Sigmoid colon (tissue), 7 donors: ENCODE results near the gene AP3M1. TPM values are rescaled to one million over a fixed set of nuclear protein-coding genes. Genes with fewer than 3 reads are reported as not detected.

Experiments
- DNase-seq: peaks from one replicate; pipeline ENCODE4 v3.0.0-alpha.2; 2019
- H3K27ac ChIP-seq, 4 donors: fragments of 200-600 bp; sonication (generic); one replicate each; pipeline ENCODE4 v1.5.1; 2016 to 2019; ENCODE audit warnings: mild to moderate bottlenecking in 1 of 4
- H3K27me3 ChIP-seq, 3 donors: fragments of 200-600 bp; sonication (generic); one replicate each; pipeline ENCODE4 v1.5.1; 2019; ENCODE audit warnings: mild to moderate bottlenecking in 1 of 3
- H3K36me3 ChIP-seq, 4 donors: fragments of 200-600 bp; sonication (generic); one replicate each; pipeline ENCODE4 v1.5.1; 2016 to 2019
- H3K4me1 ChIP-seq, 4 donors: fragments of 200-600 bp; sonication (generic); one replicate each; pipeline ENCODE4 v1.5.1; 2017 to 2019
- H3K4me3 ChIP-seq, 4 donors: fragments of 200-600 bp; sonication (generic); one replicate each; pipeline ENCODE4 v1.5.1; 2017 to 2019; ENCODE audit warnings: mild to moderate bottlenecking in 2 of 4, moderate library complexity in 1 of 4
- H3K9me3 ChIP-seq, 4 donors: fragments of 200-600 bp in 3 of 4; sonication (generic) in 3 of 4; one replicate each; pipeline versions ENCODE4 v1.5.1 to v1.6.1; 2013 to 2019
- EP300 ChIP-seq, 4 donors: sonication (generic); formaldehyde crosslinking; IDR thresholded peaks; one replicate each; pipeline ENCODE4 v1.6.1; 2017; ENCODE audit warnings: antibody characterized with exemption in 4 of 4
- POLR2A ChIP-seq, 2 donors: fragments of 450-650 bp; IDR thresholded peaks; one replicate each; pipeline ENCODE4 v1.6.1; 2016; ENCODE audit warnings: antibody characterized with exemption in 2 of 2, mild to moderate bottlenecking in 2 of 2, moderate library complexity in 2 of 2
- POLR2AphosphoS5 ChIP-seq, 4 donors: sonication (generic); formaldehyde crosslinking; IDR thresholded peaks; one replicate each; pipeline ENCODE4 v1.6.1; 2017; ENCODE audit warnings: antibody characterized with exemption in 4 of 4
- WGBS, 2 donors: extraction: QIAGEN DNeasy Blood & Tissue Kit; methylation state at CpG; one replicate each; pipeline ENCODE4 v1.1.7; 2013; 5-methylcytosine and 5-hydroxymethylcytosine counted together
- intact Hi-C: fragments of 100-400 bp; cut with DNase I; formaldehyde crosslinking; loops from one replicate; pipeline ENCODE4 v1.15.1; 2023
- polyA plus RNA-seq, 3 donors: library from polyadenylated mRNA; stranded (reverse); fragments of 200-250 nt; gene quantifications; one replicate each; pipeline ENCODE4 v1.2.3, GENCODE V29; 2013
- total RNA-seq, 4 donors: library from RNA; depleted of rRNA; stranded (reverse); fragments of >200 nt; gene quantifications; one replicate each; pipeline ENCODE4 v1.1.0, GENCODE V29; 2016
- TF ChIP-seq, protein P1 (sequence below), 4 experiments: fragments of 450-650 bp in 3 of 4; fragments of 200-600 bp in 1 of 4; IDR thresholded peaks; one replicate each; pipeline ENCODE4 v1.5.1; 2016 to 2019; ENCODE audit warnings: antibody characterized with exemption in 4 of 4, mild to moderate bottlenecking in 3 of 4, moderate library complexity in 2 of 4
- donor health status: healthy with polysubstance abuse.
- donor health status: Bipolar disorder and iron deficiency.
- donor health status: healthy.

AP3M1 gene
- total and polyA plus RNA-seq, 7 donors = 13.8 to 36.3 (median 26.7) TPM

DNA sequence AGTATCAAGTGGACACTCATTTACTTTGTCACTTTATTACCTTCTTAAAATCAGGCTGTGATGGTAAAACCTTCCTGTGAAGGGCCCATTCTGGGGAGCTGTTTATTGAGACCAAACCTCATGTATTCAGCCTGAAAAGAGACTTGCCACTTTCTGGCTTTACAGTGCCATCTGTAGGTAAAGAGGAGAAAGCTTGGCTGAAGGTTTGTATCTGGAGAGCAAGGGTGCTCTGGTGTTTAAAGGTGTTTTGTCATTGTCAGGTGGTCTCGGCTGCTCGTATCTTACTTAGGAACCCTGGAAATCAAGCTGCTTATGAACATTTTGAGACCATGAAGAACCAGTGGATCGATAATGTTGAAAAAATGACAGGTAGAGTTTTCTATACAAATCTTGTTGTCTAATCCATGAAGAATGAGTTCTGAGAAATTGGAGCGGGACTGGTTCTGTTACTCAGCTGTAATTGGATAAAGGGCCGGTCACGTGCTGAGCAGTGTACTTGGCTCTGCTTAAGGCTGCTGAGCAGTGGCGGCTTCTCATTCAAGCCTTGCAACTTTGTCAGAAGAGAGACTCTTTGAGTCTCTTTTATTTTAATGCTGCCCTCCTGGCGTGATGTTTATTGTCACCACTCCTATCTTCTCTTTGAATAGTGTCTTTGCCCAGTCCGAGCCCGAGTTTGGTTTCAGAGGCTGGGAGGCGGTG, 46.9 kb downstream of the AP3M1 start:
- no peak for DNase-seq
- H3K36me3 ChIP-seq = peaks cover 15 to 99% (median 78%) of the 10 kb centered on the region in 4 donors
- H3K4me1 ChIP-seq = no peaks in the 10 kb centered on the region
- no peak overlapping the region for H3K27ac ChIP-seq
- WGBS, 2 donors = 87 to 95% methylated on average over 11 of the region's 11 CpGs
- H3K9me3 ChIP-seq = no peaks in the 10 kb centered on the region
- TF ChIP-seq POLR2AphosphoS5 (IDR thresholded peaks at IDR 0.05) (no peak), EP300 (IDR thresholded peaks at IDR 0.05) (no peak), POLR2A (IDR thresholded peaks at IDR 0.05) (no peak)
- TF ChIP-seq, protein P1, sequence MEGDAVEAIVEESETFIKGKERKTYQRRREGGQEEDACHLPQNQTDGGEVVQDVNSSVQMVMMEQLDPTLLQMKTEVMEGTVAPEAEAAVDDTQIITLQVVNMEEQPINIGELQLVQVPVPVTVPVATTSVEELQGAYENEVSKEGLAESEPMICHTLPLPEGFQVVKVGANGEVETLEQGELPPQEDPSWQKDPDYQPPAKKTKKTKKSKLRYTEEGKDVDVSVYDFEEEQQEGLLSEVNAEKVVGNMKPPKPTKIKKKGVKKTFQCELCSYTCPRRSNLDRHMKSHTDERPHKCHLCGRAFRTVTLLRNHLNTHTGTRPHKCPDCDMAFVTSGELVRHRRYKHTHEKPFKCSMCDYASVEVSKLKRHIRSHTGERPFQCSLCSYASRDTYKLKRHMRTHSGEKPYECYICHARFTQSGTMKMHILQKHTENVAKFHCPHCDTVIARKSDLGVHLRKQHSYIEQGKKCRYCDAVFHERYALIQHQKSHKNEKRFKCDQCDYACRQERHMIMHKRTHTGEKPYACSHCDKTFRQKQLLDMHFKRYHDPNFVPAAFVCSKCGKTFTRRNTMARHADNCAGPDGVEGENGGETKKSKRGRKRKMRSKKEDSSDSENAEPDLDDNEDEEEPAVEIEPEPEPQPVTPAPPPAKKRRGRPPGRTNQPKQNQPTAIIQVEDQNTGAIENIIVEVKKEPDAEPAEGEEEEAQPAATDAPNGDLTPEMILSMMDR (IDR thresholded peaks at IDR 0.05) = no peak
- intact Hi-C loops = no loop called here
- no peak overlapping the region for H3K4me3 ChIP-seq
- H3K27me3 ChIP-seq = no peaks in the 10 kb centered on the region

DNA sequence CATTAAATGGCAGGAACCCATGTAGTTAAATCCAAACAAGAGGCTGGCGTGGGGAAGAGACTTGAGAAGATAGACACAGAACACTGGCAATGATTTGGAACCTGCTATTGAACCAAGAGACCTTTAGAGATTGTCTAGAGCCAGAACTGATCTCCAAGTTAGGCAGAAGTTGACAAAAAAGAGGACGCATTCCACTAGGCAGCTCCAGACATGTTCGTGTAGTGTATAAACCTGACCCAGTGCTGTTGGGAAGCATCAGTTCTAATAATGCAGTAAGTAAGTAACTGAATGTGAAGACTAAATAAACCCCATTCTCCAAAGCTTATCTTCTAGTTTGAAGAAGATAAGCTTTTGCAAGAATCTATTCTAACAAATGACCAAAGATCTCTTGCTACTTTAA, 50.8 kb downstream of the AP3M1 start:
- peaks cover 29 to 99% (median 73%) of the 10 kb centered on the region in 4 donors for H3K36me3 ChIP-seq
- WGBS, 2 donors = 96% methylated on average over 3 of the region's 3 CpGs
- H3K27ac ChIP-seq = peak overlapping the region in 1 of 4 donors; percentile 9
- no peak overlapping the region for H3K4me3 ChIP-seq
- no peaks in the 10 kb centered on the region for H3K9me3 ChIP-seq
- DNase-seq = no peak
- no peaks in the 10 kb centered on the region for H3K4me1 ChIP-seq
- TF ChIP-seq, protein P1 (IDR thresholded peaks at IDR 0.05) = no peak
- no peak for TF ChIP-seq POLR2AphosphoS5 (IDR thresholded peaks at IDR 0.05)
- TF ChIP-seq POLR2A (IDR thresholded peaks at IDR 0.05) = no peak
- H3K27me3 ChIP-seq = no peaks in the 10 kb centered on the region
- intact Hi-C loops = no loop called here

DNA sequence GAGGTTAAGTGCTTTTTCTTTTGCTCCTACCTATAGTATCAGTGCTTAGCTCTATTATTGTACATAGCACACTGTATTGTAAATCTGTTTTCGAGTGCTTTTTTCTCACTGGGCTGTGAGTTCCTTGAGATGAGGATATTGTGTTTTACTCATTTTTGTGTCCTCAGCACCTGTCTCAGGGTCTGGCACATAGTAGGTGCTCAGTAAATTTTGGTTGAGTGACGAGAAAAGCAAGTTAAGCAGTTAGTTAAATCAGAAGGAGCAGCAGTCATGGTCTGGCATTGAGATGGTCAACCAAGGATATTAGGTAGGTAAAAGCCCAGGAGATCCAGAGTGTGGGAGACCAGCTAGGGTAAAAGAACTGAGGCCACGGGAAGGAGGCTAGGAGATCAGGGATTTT, 51.2 kb downstream of the AP3M1 start:
- H3K4me3 ChIP-seq = no peak overlapping the region
- H3K36me3 ChIP-seq = peaks cover 29 to 99% (median 73%) of the 10 kb centered on the region in 4 donors
- 91 to 95% methylated on average over 3 of the region's 3 CpGs for WGBS, 2 donors
- no peak for TF ChIP-seq POLR2AphosphoS5 (IDR thresholded peaks at IDR 0.05)
- TF ChIP-seq POLR2A (IDR thresholded peaks at IDR 0.05) = no peak
- TF ChIP-seq EP300 (IDR thresholded peaks at IDR 0.05) = no peak
- TF ChIP-seq, protein P1 (IDR thresholded peaks at IDR 0.05) = no peak
- no peak for DNase-seq
- intact Hi-C loops = no loop called here
- H3K4me1 ChIP-seq = no peaks in the 10 kb centered on the region
- H3K27me3 ChIP-seq = no peaks in the 10 kb centered on the region
- no peaks in the 10 kb centered on the region for H3K9me3 ChIP-seq
- peak overlapping the region in 1 of 4 donors; percentile 9 for H3K27ac ChIP-seq

DNA sequence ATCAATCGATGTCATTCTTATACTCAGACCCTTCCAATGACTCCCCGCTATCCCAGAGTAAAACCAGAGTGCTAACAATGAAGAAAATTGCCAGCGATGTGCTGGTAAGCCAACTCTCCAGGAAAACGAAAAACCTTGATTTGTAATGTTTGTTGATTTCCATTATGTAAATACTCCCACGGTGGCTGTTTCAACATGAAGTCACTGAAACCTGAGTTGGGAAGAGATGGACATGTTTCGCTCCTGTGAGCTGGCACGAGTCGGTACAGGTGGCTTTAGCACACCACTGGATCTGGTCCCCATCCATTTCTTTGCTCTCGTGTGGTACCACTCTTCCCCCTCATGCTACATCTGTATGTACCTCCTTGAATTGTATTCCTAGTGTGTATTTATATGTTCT, 52.9 kb downstream of the AP3M1 start:
- no peaks in the 10 kb centered on the region for H3K4me1 ChIP-seq
- 86 to 90% methylated on average over 9 of the region's 9 CpGs for WGBS, 2 donors
- no peak for TF ChIP-seq POLR2A (IDR thresholded peaks at IDR 0.05)
- TF ChIP-seq POLR2AphosphoS5 (IDR thresholded peaks at IDR 0.05) = peak in 1 of 4 donors; percentile 2
- no peaks in the 10 kb centered on the region for H3K9me3 ChIP-seq
- no peak overlapping the region for H3K4me3 ChIP-seq
- no peak overlapping the region for H3K27ac ChIP-seq
- H3K36me3 ChIP-seq = peaks cover 31 to 99% (median 72%) of the 10 kb centered on the region in 4 donors
- intact Hi-C loops = no loop called here
- H3K27me3 ChIP-seq = no peaks in the 10 kb centered on the region
- no peak for DNase-seq

DNA sequence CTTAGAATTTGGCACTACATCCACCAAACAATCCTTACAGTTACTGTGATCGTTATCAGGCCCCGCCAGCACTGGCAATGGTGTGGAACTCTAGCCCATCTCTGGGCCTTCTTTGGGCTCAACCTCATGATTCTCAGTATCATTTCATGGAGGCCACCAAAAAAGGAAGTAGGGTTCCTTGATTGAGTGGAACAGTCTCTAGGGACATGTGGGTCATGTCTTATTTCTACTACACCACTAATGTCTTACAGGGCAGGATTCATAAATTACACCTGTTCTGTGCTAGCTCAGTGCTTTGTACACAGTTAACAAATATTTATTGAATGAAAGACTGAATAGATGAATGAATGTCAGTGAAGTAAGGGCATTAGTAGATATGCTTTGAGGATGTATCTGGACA, 53.9 kb downstream of the AP3M1 start:
- peaks cover 33 to 99% (median 73%) of the 10 kb centered on the region in 4 donors for H3K36me3 ChIP-seq
- no peaks in the 10 kb centered on the region for H3K27me3 ChIP-seq
- TF ChIP-seq POLR2A (IDR thresholded peaks at IDR 0.05) (no peak), POLR2AphosphoS5 (IDR thresholded peaks at IDR 0.05) (no peak), EP300 (IDR thresholded peaks at IDR 0.05) (no peak)
- TF ChIP-seq, protein P1 (IDR thresholded peaks at IDR 0.05) = no peak
- H3K9me3 ChIP-seq = no peaks in the 10 kb centered on the region
- no peak overlapping the region for H3K27ac ChIP-seq
- H3K4me3 ChIP-seq = no peak overlapping the region
- intact Hi-C loops = no loop called here
- DNase-seq = no peak
- WGBS, 2 donors = 84 to 98% methylated on average over 2 of the region's 2 CpGs
- no peaks in the 10 kb centered on the region for H3K4me1 ChIP-seq
